ENCODE results near the gene MUC3A.

The MUC3A gene

GRCh38 chr7:100963386-100963785 lies 14.1 kb downstream of the MUC3A start:
- H3K4me3 Mint-ChIP-seq = no peak overlapping the region
- H3K36me3 Mint-ChIP-seq = no peaks in the 10 kb centered on the region
- H3K27me3 Mint-ChIP-seq = peaks cover 60% of the 10 kb centered on the region
- H3K9me3 Mint-ChIP-seq = no peaks in the 10 kb centered on the region
- ATAC-seq = no peak
- H3K4me1 Mint-ChIP-seq = peaks cover 22% of the 10 kb centered on the region
- no peak overlapping the region for H3K27ac Mint-ChIP-seq

GRCh38 chr7:100963874-100964273 lies 14.5 kb downstream of the MUC3A start:
- ATAC-seq = no peak
- H3K36me3 Mint-ChIP-seq = no peaks in the 10 kb centered on the region
- peaks cover 65% of the 10 kb centered on the region for H3K27me3 Mint-ChIP-seq
- H3K4me1 Mint-ChIP-seq = peaks cover 22% of the 10 kb centered on the region
- H3K27ac Mint-ChIP-seq = no peak overlapping the region
- H3K4me3 Mint-ChIP-seq = no peak overlapping the region
- no peaks in the 10 kb centered on the region for H3K9me3 Mint-ChIP-seq

- Mint-ChIP-seq H3K27me3 (peaks cover 73% of the 10 kb centered on the region), H3K4me3 (no peak overlapping the region), H3K36me3 (no peaks in the 10 kb centered on the region), H3K4me1 (peaks cover 22% of the 10 kb centered on the region), H3K9me3 (no peaks in the 10 kb centered on the region), H3K27ac (no peak overlapping the region)
- ATAC-seq = no peak
Observed at GRCh38 chr7:100964630-100965029, 15.3 kb downstream of the MUC3A start.

- Mint-ChIP-seq H3K9me3 (no peaks in the 10 kb centered on the region), H3K27ac (no peak overlapping the region), H3K27me3 (peaks cover 78% of the 10 kb centered on the region), H3K4me1 (peaks cover 22% of the 10 kb centered on the region), H3K4me3 (no peak overlapping the region), H3K36me3 (no peaks in the 10 kb centered on the region)
- no peak for ATAC-seq
Observed at GRCh38 chr7:100965045-100965722, 15.8 kb downstream of the MUC3A start.

GRCh38 chr7:100965723-100966541 lies 16.6 kb downstream of the MUC3A start:
- no peaks in the 10 kb centered on the region for H3K9me3 Mint-ChIP-seq
- H3K27ac Mint-ChIP-seq = no peak overlapping the region
- H3K4me1 Mint-ChIP-seq = peaks cover 22% of the 10 kb centered on the region
- H3K4me3 Mint-ChIP-seq = peak overlapping the region; percentile 70
- ATAC-seq = peak; percentile 44
- H3K27me3 Mint-ChIP-seq = peaks cover 84% of the 10 kb centered on the region
- no peaks in the 10 kb centered on the region for H3K36me3 Mint-ChIP-seq

- H3K36me3 Mint-ChIP-seq = no peaks in the 10 kb centered on the region
- peak overlapping the region; percentile 47 for H3K4me3 Mint-ChIP-seq
- ATAC-seq = peak; percentile 1
- peaks cover 84% of the 10 kb centered on the region for H3K27me3 Mint-ChIP-seq
- no peaks in the 10 kb centered on the region for H3K9me3 Mint-ChIP-seq
- no peak overlapping the region for H3K27ac Mint-ChIP-seq
- H3K4me1 Mint-ChIP-seq = peaks cover 22% of the 10 kb centered on the region
Observed at GRCh38 chr7:100966542-100967291, 17.4 kb downstream of the MUC3A start.

GRCh38 chr7:100967292-100967863 lies 18.0 kb downstream of the MUC3A start:
- no peak for ATAC-seq
- Mint-ChIP-seq H3K36me3 (no peaks in the 10 kb centered on the region), H3K4me3 (no peak overlapping the region), H3K4me1 (peaks cover 22% of the 10 kb centered on the region), H3K27me3 (peaks cover 84% of the 10 kb centered on the region), H3K9me3 (no peaks in the 10 kb centered on the region), H3K27ac (no peak overlapping the region)

- H3K27me3 Mint-ChIP-seq = peaks cover 84% of the 10 kb centered on the region
- no peak for ATAC-seq
- peaks cover 22% of the 10 kb centered on the region for H3K4me1 Mint-ChIP-seq
- no peak overlapping the region for H3K27ac Mint-ChIP-seq
- H3K36me3 Mint-ChIP-seq = no peaks in the 10 kb centered on the region
- no peak overlapping the region for H3K4me3 Mint-ChIP-seq
- no peaks in the 10 kb centered on the region for H3K9me3 Mint-ChIP-seq
Observed at GRCh38 chr7:100968031-100968430, 18.7 kb downstream of the MUC3A start.

- Mint-ChIP-seq H3K27me3 (peaks cover 81% of the 10 kb centered on the region), H3K27ac (no peak overlapping the region), H3K4me3 (no peak overlapping the region), H3K36me3 (no peaks in the 10 kb centered on the region), H3K4me1 (peaks cover 22% of the 10 kb centered on the region), H3K9me3 (no peaks in the 10 kb centered on the region)
- no peak for ATAC-seq
Observed at GRCh38 chr7:100968650-100969049, 19.3 kb downstream of the MUC3A start.

GRCh38 chr7:100969066-100969615 lies 19.8 kb downstream of the MUC3A start, which contains the start of gene MUC12:
Gene MUC12, plus strand, starts transcription at chr7:100969565. Its CDS starts 58 bp downstream, at chr7:100969623.
- peaks cover 2% of the 10 kb centered on the region for H3K9me3 Mint-ChIP-seq
- H3K4me3 Mint-ChIP-seq = no peak within 1 kb of the TSS
- H3K27ac Mint-ChIP-seq = no peak within 1 kb of the TSS
- H3K27me3 Mint-ChIP-seq = peaks cover 80% of the 10 kb centered on the region
- H3K36me3 Mint-ChIP-seq = peaks cover 2% of the 10 kb centered on the region
- no peak for ATAC-seq
- H3K4me1 Mint-ChIP-seq = peaks cover 22% of the 10 kb centered on the region

GRCh38 chr7:100971111-100972001 lies 22.0 kb downstream of the MUC3A start:
- peaks cover 77% of the 10 kb centered on the region for H3K27me3 Mint-ChIP-seq
- H3K36me3 Mint-ChIP-seq = peaks cover 5% of the 10 kb centered on the region
- no peak overlapping the region for H3K27ac Mint-ChIP-seq
- H3K9me3 Mint-ChIP-seq = peaks cover 5% of the 10 kb centered on the region
- H3K4me3 Mint-ChIP-seq = no peak overlapping the region
- H3K4me1 Mint-ChIP-seq = peaks cover 15% of the 10 kb centered on the region
- peak; percentile 22 for ATAC-seq

GRCh38 chr7:100972002-100972347 lies 22.6 kb downstream of the MUC3A start:
- Mint-ChIP-seq H3K27ac (no peak overlapping the region), H3K36me3 (peaks cover 5% of the 10 kb centered on the region), H3K4me3 (no peak overlapping the region), H3K9me3 (peaks cover 5% of the 10 kb centered on the region), H3K27me3 (peaks cover 71% of the 10 kb centered on the region), H3K4me1 (peaks cover 9% of the 10 kb centered on the region)
- peak; percentile 27 for ATAC-seq

GRCh38 chr7:100974021-100974420 lies 24.7 kb downstream of the MUC3A start:
- H3K4me1 Mint-ChIP-seq = no peaks in the 10 kb centered on the region
- H3K9me3 Mint-ChIP-seq = peaks cover 5% of the 10 kb centered on the region
- ATAC-seq = no peak
- H3K27ac Mint-ChIP-seq = no peak overlapping the region
- H3K27me3 Mint-ChIP-seq = peaks cover 51% of the 10 kb centered on the region
- no peak overlapping the region for H3K4me3 Mint-ChIP-seq
- H3K36me3 Mint-ChIP-seq = peaks cover 5% of the 10 kb centered on the region

- Mint-ChIP-seq H3K36me3 (peaks cover 5% of the 10 kb centered on the region), H3K4me3 (no peak overlapping the region), H3K27me3 (peaks cover 37% of the 10 kb centered on the region), H3K4me1 (no peaks in the 10 kb centered on the region), H3K27ac (no peak overlapping the region), H3K9me3 (peaks cover 5% of the 10 kb centered on the region)
- no peak for ATAC-seq
Observed at GRCh38 chr7:100975371-100975821, 26.1 kb downstream of the MUC3A start.

Data from stimulated activated memory B cell treated with anti-CD40 and anti-IgM and Interleukin-4, amounts not matched to agents 10 μg/mL and 1 μg/mL and 100 μg/mL, for 72 hours (primary cell).